Testis (tissue), 3 donors: Measurements from ENCODE around the gene SYNPR. TPM values are rescaled to one million over a fixed set of nuclear protein-coding genes. Genes with fewer than 3 reads are reported as not detected.

Experiments used
- DNase-seq: peaks from one replicate; pipeline ENCODE4 v3.0.0-alpha.2; 2019
- H3K27ac ChIP-seq, 2 donors: fragments of 200-600 bp; sonication (generic); one replicate each; pipeline ENCODE4 v1.5.1; 2019
- H3K27me3 ChIP-seq: fragments of 200-600 bp; sonication (generic); one replicate; pipeline ENCODE4 v1.5.1; 2019
- H3K36me3 ChIP-seq: fragments of 200-600 bp; sonication (generic); one replicate; pipeline ENCODE4 v1.5.1; 2017; ENCODE audit warnings: low read depth; ENCODE audit errors: missing control alignments
- H3K4me1 ChIP-seq: fragments of 200-600 bp; sonication (generic); one replicate; pipeline ENCODE4 v1.5.1; 2019
- H3K4me3 ChIP-seq, 2 donors: fragments of 200-600 bp; sonication (generic); one replicate each; pipeline ENCODE4 v1.5.1; 2017 to 2019
- H3K9me3 ChIP-seq: fragments of 200-600 bp; sonication (generic); one replicate; pipeline ENCODE4 v1.5.1; 2017
- POLR2A ChIP-seq: fragments of 450-650 bp; IDR thresholded peaks from one replicate; pipeline ENCODE4 v1.6.1; 2017; ENCODE audit warnings: antibody characterized with exemption, mild to moderate bottlenecking, moderate library complexity
- WGBS, 2 donors: methylation state at CpG; one replicate each; pipeline ENCODE4 v1.1.5; 2018; 5-methylcytosine and 5-hydroxymethylcytosine counted together
- intact Hi-C: fragments of 100-400 bp; cut with DNase I; formaldehyde crosslinking; loops from one replicate; pipeline ENCODE4 v1.15.1; 2023; ENCODE audit warnings: low total_unique reads
- polyA plus RNA-seq: library from polyadenylated mRNA; stranded (reverse); fragments of 350-450 nt; fragmentation: Illumina TruSeq; extraction: RNeasy Lipid Tissue Mini Kit (QIAGEN cat#74804); gene quantifications from one replicate; pipeline ENCODE4 v1.2.3, GENCODE V29; 2014; ENCODE audit warnings: low read depth, low replicate concordance; ENCODE audit not compliant: insufficient read depth
- total RNA-seq, 2 donors: library from RNA; depleted of rRNA; stranded (reverse); fragments of >200 nt; gene quantifications; one replicate each; pipeline ENCODE4 v1.2.3, GENCODE V29; 2016
- TF ChIP-seq, protein P1 (sequence below), 3 experiments: fragments of 450-650 bp in 2 of 3; fragments of 200-600 bp in 1 of 3; sonication (generic) in 1 of 3; IDR thresholded peaks; one replicate each; pipeline ENCODE4 v1.5.1; 2016 to 2019; ENCODE audit warnings: antibody characterized with exemption in 3 of 3, mild to moderate bottlenecking in 2 of 3, moderate library complexity in 1 of 3

The SYNPR gene
- total and polyA plus RNA-seq, 3 donors from 2014 or later, result not detected

DNA sequence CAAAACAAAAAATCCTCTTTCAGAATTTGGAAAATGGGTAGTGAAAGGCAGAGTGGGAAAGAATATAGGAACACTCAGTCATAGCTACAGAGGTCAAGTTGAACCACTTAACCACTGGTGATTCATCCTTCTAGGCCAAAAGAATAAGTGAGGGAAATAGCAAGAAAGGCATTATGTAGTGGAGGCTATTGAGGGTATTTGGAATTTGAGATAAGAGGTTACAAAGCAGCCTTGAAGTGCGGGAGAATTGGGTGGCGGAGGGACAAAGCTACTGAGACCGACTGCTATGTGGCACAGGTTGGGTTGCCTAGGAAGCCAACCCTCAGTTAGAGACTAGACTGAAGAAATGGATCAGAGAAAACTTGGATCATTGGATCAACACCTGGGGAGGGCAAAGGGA lies 109.5 kb downstream of the SYNPR start:
- no peak overlapping the region for H3K4me3 ChIP-seq
- intact Hi-C loops, result no loop called here
- no peak overlapping the region for H3K27ac ChIP-seq
- 58 to 90% methylated on average over 3 of the region's 3 CpGs for WGBS, 2 donors
- peaks cover 4% of the 10 kb centered on the region for H3K4me1 ChIP-seq
- TF ChIP-seq POLR2A, result no peak
- TF ChIP-seq, protein P1, sequence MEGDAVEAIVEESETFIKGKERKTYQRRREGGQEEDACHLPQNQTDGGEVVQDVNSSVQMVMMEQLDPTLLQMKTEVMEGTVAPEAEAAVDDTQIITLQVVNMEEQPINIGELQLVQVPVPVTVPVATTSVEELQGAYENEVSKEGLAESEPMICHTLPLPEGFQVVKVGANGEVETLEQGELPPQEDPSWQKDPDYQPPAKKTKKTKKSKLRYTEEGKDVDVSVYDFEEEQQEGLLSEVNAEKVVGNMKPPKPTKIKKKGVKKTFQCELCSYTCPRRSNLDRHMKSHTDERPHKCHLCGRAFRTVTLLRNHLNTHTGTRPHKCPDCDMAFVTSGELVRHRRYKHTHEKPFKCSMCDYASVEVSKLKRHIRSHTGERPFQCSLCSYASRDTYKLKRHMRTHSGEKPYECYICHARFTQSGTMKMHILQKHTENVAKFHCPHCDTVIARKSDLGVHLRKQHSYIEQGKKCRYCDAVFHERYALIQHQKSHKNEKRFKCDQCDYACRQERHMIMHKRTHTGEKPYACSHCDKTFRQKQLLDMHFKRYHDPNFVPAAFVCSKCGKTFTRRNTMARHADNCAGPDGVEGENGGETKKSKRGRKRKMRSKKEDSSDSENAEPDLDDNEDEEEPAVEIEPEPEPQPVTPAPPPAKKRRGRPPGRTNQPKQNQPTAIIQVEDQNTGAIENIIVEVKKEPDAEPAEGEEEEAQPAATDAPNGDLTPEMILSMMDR (IDR thresholded peaks at IDR 0.05), result no peak
- no peaks in the 10 kb centered on the region for H3K9me3 ChIP-seq
- no peaks in the 10 kb centered on the region for H3K27me3 ChIP-seq
- H3K36me3 ChIP-seq, result no peaks in the 10 kb centered on the region
- DNase-seq, result no peak

DNA sequence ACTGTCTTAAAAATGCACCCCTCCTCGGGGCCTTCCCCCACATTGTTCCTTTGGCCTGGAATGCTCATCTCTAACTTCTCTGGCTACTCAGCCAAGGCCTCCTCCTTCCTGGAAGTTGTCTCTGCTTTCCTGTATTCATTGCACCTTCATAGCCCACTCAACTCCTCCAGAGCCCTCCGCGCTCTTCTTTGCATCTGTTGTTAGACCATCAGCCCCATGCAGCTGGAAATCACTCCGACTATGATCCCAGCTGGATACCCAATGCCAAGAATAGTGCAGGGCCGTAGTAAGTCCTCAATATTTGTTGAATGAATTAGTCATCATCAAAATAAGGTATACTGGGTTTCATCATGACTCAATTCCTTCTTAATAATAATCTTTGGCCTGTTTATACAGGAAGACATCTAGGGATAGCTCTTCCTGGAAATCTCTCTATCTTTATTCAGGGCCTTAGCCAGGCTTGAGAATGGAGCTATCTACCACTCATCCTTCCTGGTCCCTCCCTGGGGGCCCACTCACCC lies 112.7 kb downstream of the SYNPR start:
- DNase-seq, result no peak
- 67 to 80% methylated on average over 5 of the region's 5 CpGs for WGBS, 2 donors
- intact Hi-C loops, result no loop called here

DNA sequence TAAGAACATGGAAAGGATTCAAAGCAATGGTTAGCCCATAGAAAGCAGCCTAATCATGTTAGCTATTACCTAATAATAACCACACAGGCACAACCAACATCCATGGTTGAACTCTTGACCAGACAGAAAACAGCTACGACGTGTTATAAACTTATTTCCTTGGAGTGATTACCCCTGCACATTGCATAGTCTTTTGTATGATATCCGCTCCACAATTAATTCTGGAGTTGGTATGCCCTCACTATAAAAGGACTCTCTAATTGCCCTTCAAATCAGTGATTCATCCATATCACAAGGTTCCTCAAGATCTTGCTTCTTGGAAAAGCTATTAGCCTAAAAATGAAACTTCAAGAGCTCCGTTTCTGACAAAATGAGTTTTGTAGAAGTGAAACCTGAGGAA lies 117.9 kb downstream of the SYNPR start:
- Histone ChIP-seq H3K9me3 (no peaks in the 10 kb centered on the region), H3K36me3 (no peaks in the 10 kb centered on the region), H3K27ac (no peak overlapping the region), H3K4me1 (no peaks in the 10 kb centered on the region), H3K27me3 (no peaks in the 10 kb centered on the region), H3K4me3 (no peak overlapping the region)
- intact Hi-C loops, result no loop called here
- no peak for TF ChIP-seq POLR2A
- no peak for DNase-seq
- WGBS, 2 donors, result 77 to 80% methylated on average over 4 of the region's 4 CpGs

More for the DNA sequence above, 112.7 kb downstream of the SYNPR start:
- no peak for TF ChIP-seq POLR2A
- TF ChIP-seq, protein P1 (IDR thresholded peaks at IDR 0.05), result no peak
- H3K4me1 ChIP-seq, result peaks cover 4% of the 10 kb centered on the region
- H3K9me3 ChIP-seq, result no peaks in the 10 kb centered on the region
- no peaks in the 10 kb centered on the region for H3K27me3 ChIP-seq
- H3K4me3 ChIP-seq, result no peak overlapping the region
- H3K36me3 ChIP-seq, result no peaks in the 10 kb centered on the region
- H3K27ac ChIP-seq, result no peak overlapping the region

DNA sequence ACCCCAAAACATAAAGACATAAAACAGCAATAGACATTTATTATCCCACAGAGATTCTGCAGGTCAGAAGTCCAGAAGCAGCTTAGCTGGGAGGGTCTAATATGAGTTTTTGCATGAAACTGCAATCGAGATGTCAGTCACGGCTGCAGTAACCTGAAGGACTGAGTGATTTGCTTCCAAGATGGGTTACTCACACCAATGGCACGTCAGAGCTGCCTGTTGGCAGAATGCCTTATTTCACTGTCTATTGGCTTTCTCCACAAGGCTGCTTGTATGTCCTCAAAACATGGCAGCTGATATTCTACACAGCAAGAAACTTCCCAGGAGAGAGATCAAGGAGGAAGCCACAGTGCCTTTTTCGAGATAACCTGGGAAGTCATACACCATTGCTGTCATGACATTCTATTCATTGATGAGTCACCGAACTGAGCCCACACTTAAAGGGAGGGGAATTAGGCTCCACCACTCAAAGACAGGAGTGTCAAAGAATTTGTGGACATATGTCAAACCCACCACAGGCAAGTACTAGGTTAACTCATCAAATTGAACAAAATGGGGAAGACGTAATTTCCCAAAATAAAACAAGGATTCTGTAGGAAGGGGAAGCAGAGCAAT lies 122.2 kb downstream of the SYNPR start:
- no peak for DNase-seq
- Histone ChIP-seq H3K27ac (no peak overlapping the region), H3K9me3 (no peaks in the 10 kb centered on the region), H3K27me3 (no peaks in the 10 kb centered on the region), H3K4me1 (no peaks in the 10 kb centered on the region), H3K36me3 (no peaks in the 10 kb centered on the region), H3K4me3 (no peak overlapping the region)
- WGBS, 2 donors, result 67 to 89% methylated on average over 6 of the region's 6 CpGs
- intact Hi-C loops, result no loop called here
- no peak for TF ChIP-seq POLR2A
- TF ChIP-seq, protein P1 (IDR thresholded peaks at IDR 0.05), result no peak

DNA sequence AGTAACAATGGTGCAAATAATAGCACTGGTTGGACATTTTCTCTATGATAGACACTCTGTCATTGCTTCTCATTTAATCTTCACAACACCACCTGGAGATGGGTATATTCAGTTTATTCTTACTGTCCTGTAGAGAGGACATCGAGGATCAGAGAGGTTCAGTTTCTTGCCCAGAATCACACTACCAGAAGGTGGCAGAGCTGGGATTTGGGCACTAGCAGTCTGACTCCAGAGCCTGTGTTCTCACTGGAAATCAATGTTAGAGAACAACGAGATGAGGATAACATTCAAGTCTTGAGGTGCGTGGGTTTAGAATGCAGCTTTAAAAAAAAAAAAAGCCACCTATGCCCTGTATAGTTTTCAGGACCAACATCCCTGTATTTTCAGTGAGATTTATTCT lies 127.8 kb downstream of the SYNPR start:
- H3K27ac ChIP-seq, result no peak overlapping the region
- TF ChIP-seq, protein P1 (IDR thresholded peaks at IDR 0.05), result no peak
- no peak for TF ChIP-seq POLR2A
- no peaks in the 10 kb centered on the region for H3K4me1 ChIP-seq
- 85 to 87% methylated on average over 3 of the region's 3 CpGs for WGBS, 2 donors
- DNase-seq, result no peak
- no peaks in the 10 kb centered on the region for H3K27me3 ChIP-seq
- no peaks in the 10 kb centered on the region for H3K36me3 ChIP-seq
- intact Hi-C loops, result no loop called here
- no peak overlapping the region for H3K4me3 ChIP-seq
- no peaks in the 10 kb centered on the region for H3K9me3 ChIP-seq
